IPS-18c (cell line): ENCODE results near the gene ACVRL1.

Experiments
- H3K4me3 ChIP-seq: 2 replicates; pipeline ENCODE4 v1.7.0; 2013; ENCODE audit warnings: low read depth, mild to moderate bottlenecking, low read length, moderate library complexity; ENCODE audit not compliant: insufficient read depth
- H3K9me3 ChIP-seq: one replicate; pipeline ENCODE4 v1.6.1; 2013; ENCODE audit warnings: mild to moderate bottlenecking, low read length, moderate library complexity; ENCODE audit not compliant: control insufficient read depth, insufficient read depth

The ACVRL1 gene

GRCh38 chr12:51961834-51962233, 54.5 kb downstream of the ACVRL1 start:
- Histone ChIP-seq H3K9me3 (no peaks in the 10 kb centered on the region), H3K4me3 (no peak overlapping the region)

- H3K9me3 ChIP-seq = no peaks in the 10 kb centered on the region
- H3K4me3 ChIP-seq = no peak overlapping the region
Measured at GRCh38 chr12:51962737-51963136, 55.4 kb downstream of the ACVRL1 start.

GRCh38 chr12:51963477-51963876, 56.2 kb downstream of the ACVRL1 start:
- no peak overlapping the region for H3K4me3 ChIP-seq
- H3K9me3 ChIP-seq = no peaks in the 10 kb centered on the region

DNA sequence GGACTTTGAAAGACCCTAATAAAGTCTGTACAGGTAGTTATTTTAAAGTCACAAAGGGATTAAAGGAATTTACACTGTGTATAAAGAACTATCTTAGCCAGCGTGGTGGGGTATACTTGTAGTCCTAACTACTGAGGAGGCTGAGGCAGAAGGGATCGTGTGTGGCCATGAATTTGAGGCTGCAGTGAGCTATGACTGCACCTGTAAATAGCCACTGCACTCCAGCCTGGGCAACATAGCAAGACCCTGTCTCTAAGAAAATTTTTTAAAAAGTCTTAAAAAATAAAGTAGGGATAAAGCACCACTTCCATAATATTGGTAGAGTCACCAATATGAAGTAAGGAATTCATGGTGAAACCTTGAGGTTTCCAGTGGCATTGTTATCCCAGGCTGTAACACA, 62.3 kb downstream of the ACVRL1 start:
- no peak overlapping the region for H3K4me3 ChIP-seq
- no peaks in the 10 kb centered on the region for H3K9me3 ChIP-seq

DNA sequence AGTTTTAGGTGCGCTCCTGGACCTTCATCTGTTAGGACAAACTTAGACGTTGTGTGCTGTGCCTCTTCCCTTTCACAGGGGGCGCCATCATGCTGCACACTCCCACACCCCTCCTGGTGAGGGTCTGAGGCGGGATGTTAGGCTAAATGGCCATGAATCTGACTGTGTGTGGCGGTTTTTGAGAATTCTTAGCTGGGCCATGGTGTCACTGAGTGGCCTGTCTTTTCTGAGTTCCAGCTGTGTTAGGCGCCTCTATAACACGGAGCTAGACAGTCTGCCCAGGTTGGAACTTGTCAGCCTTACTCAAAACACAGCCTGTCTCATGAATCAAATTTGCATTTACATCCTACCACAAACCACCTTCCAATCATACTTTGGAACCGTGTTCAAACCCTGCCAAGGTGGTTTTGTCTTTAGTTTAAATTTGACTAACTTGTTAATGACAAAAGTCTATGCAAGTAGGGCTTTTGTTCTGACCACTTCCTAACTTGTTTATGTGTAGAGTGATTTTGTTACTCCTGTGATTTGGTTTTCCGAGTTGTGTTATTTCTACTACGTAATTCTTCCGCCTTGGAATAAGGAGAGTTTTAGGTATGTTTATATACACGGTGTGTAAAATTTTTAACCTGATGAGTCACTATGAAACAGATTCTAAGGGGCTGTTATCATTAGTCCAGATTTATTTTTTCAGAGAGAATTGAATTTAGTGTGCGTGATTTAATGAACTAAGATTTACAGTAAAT, 63.8 kb downstream of the ACVRL1 start:
- Histone ChIP-seq H3K9me3 (no peaks in the 10 kb centered on the region), H3K4me3 (no peak overlapping the region)

DNA sequence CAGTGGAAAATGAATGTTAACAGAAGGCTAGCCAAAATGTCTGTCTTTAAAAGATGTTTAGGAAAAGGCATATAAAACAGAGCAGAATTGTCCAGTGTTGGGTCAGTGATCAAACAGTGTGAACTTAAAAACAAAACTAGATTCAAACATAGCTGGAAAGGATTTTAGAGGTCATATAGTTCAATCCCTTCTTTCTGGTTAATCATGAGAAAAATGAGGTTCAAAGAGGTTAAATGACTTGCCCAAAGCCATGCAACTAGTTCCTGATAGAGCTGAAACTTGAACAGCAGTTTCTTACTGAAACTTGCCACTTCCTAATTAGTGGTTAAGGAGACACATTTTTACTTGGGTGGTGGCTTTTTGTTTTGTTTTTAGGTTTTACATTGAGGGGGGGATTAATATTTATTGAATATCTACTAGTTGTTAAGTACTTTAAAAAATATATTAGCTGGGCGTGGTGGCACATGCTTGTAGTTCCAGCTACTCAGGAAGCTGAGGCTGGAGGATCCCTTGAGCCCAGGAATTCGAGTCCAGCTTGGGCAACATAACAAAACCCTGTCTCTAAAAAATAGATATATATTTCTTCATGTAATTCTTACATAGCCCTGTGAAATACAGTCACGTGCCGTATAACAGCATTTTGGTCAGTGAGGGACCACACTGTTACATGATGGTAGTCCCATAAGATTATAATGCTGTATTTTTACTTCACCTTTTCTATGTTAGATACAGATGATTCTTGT, 64.5 kb downstream of the ACVRL1 start:
- Histone ChIP-seq H3K9me3 (no peaks in the 10 kb centered on the region), H3K4me3 (no peak overlapping the region)

DNA sequence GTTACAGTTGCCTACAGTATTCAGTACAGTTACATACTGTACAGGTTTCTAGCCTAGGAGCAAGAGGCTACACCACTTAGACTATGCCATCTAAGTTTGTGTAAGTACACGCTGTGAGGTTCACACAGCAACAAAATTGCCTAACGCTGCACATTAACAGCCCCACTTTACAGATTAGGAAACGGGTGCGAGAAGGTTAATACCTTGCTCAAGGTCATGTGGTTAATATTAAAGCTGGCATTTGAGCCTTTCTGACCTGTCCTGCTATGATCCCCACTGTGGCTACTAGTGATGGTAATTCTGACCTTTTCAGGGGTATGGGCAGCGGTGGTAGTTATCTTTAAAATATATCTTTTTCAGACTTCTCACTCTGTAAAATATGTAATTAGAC, 65.1 kb downstream of the ACVRL1 start:
- Histone ChIP-seq H3K4me3 (no peak overlapping the region), H3K9me3 (no peaks in the 10 kb centered on the region)

GRCh38 chr12:51972849-51973273, 65.6 kb downstream of the ACVRL1 start:
- Histone ChIP-seq H3K9me3 (no peaks in the 10 kb centered on the region), H3K4me3 (no peak overlapping the region)
